Thyroid gland (tissue), 4 donors: ENCODE data around the gene CLCA1. TPM values are rescaled to one million over a fixed set of nuclear protein-coding genes. Genes with fewer than 3 reads are reported as not detected.
A peak's percentile ranks its signal among the peaks of the same experiment; 100 is the strongest.

Experiments
- DNase-seq, 2 donors: peaks; one replicate each; pipeline ENCODE4 v3.0.0-alpha.2; 2019
- H3K27ac ChIP-seq, 3 donors: fragments of 200-600 bp; sonication (generic); 1 replicate in 2 of 3; 2 replicates in 1 of 3; pipeline ENCODE4 v1.5.1; 2016 to 2019; ENCODE audit warnings: mild to moderate bottlenecking in 1 of 3, moderate library complexity in 1 of 3
- H3K27me3 ChIP-seq: fragments of 200-600 bp; sonication (generic); one replicate; pipeline ENCODE4 v1.5.1; 2019
- H3K36me3 ChIP-seq, 2 donors: fragments of 200-600 bp; sonication (generic); one replicate each; pipeline ENCODE4 v1.5.1; 2016 to 2019
- H3K4me1 ChIP-seq, 2 donors: fragments of 200-600 bp; sonication (generic); one replicate each; pipeline ENCODE4 v1.5.1; 2017 to 2019
- H3K4me3 ChIP-seq, 3 donors: fragments of 200-600 bp; sonication (generic); replicated peaks in 1 of 3; 1 replicate in 2 of 3; 2 replicates in 1 of 3; pipeline ENCODE4 v1.5.1; 2016; ENCODE audit warnings: mild to moderate bottlenecking in 1 of 3
- H3K9me3 ChIP-seq: fragments of 200-600 bp; sonication (generic); one replicate; pipeline ENCODE4 v1.5.1; 2017
- CTCF ChIP-seq, 6 experiments: fragments of 200-600 bp in 3 of 6; fragments of 450-650 bp in 3 of 6; sonication (generic) in 3 of 6; IDR thresholded peaks; one replicate each; pipeline ENCODE4 v1.5.1; 2016 to 2019; ENCODE audit warnings: antibody characterized with exemption in 6 of 6, mild to moderate bottlenecking in 2 of 6, inconsistent platforms in 1 of 6, moderate library complexity in 1 of 6
- POLR2A ChIP-seq, 2 donors: fragments of 450-650 bp; IDR thresholded peaks; one replicate each; pipeline ENCODE4 v1.6.1; 2017; ENCODE audit warnings: antibody characterized with exemption in 2 of 2, mild to moderate bottlenecking in 2 of 2, moderate library complexity in 1 of 2
- WGBS, 2 donors: methylation state at CpG; one replicate each; pipeline ENCODE4 v1.1.5; 2017; 5-methylcytosine and 5-hydroxymethylcytosine counted together
- intact Hi-C: fragments of 100-400 bp; cut with DNase I; formaldehyde crosslinking; loops from one replicate; pipeline ENCODE4 v1.15.1; 2023
- total RNA-seq, 4 donors: library from RNA; depleted of rRNA; stranded (reverse); fragments of >200 nt; gene quantifications; one replicate each; pipeline ENCODE4 v1.2.3, GENCODE V29; 2016

CLCA1 gene
- total RNA-seq, 4 donors from 2014 or later: not detected

- Histone ChIP-seq H3K27me3 (no peaks in the 10 kb centered on the region), H3K4me3 (no peak overlapping the region), H3K36me3 (no peaks in the 10 kb centered on the region), H3K27ac (no peak overlapping the region), H3K9me3 (no peaks in the 10 kb centered on the region), H3K4me1 (peaks cover 0 to 13% of the 10 kb centered on the region in 2 donors)
- intact Hi-C loops: no loop called here
- DNase-seq: no peak
- WGBS, 2 donors: 83 to 86% methylated on average over 7 of the region's 7 CpGs
- no peak for TF ChIP-seq POLR2A (IDR thresholded peaks at IDR 0.05)
- TF ChIP-seq CTCF (IDR thresholded peaks at IDR 0.05): no peak
These were observed 39.5 kb upstream of the CLCA1 start for GRCh38 chr1:86429122-86429725.

GRCh38 chr1:86429835-86430234, 38.9 kb upstream of the CLCA1 start:
- intact Hi-C loops: no loop called here
- 1 to 3% methylated on average over 3 of the region's 3 CpGs for WGBS, 2 donors
- no peaks in the 10 kb centered on the region for H3K36me3 ChIP-seq
- no peak for TF ChIP-seq POLR2A (IDR thresholded peaks at IDR 0.05)
- no peak for TF ChIP-seq CTCF (IDR thresholded peaks at IDR 0.05)
- H3K9me3 ChIP-seq: no peaks in the 10 kb centered on the region
- no peak overlapping the region for H3K4me3 ChIP-seq
- H3K4me1 ChIP-seq: peaks cover 0 to 13% of the 10 kb centered on the region in 2 donors
- no peaks in the 10 kb centered on the region for H3K27me3 ChIP-seq
- peak overlapping the region in 2 of 3 donors; percentile 44 to 56 for H3K27ac ChIP-seq
- DNase-seq: peak; percentile 30 to 34

- TF ChIP-seq POLR2A (IDR thresholded peaks at IDR 0.05): no peak
- TF ChIP-seq CTCF (IDR thresholded peaks at IDR 0.05): no peak
- no peaks in the 10 kb centered on the region for H3K36me3 ChIP-seq
- intact Hi-C loops: no loop called here
- no peaks in the 10 kb centered on the region for H3K27me3 ChIP-seq
- H3K4me3 ChIP-seq: no peak overlapping the region
- peaks cover 0 to 13% of the 10 kb centered on the region in 2 donors for H3K4me1 ChIP-seq
- H3K9me3 ChIP-seq: no peaks in the 10 kb centered on the region
- no peak for DNase-seq
- peak overlapping the region in 2 of 3 donors; percentile 44 to 56 for H3K27ac ChIP-seq
These were observed 38.4 kb upstream of the CLCA1 start for GRCh38 chr1:86430376-86430775.

- intact Hi-C loops: no loop called here
- peaks cover 0 to 13% of the 10 kb centered on the region in 2 donors for H3K4me1 ChIP-seq
- H3K27me3 ChIP-seq: no peaks in the 10 kb centered on the region
- H3K9me3 ChIP-seq: no peaks in the 10 kb centered on the region
- no peak for DNase-seq
- H3K27ac ChIP-seq: no peak overlapping the region
- H3K36me3 ChIP-seq: no peaks in the 10 kb centered on the region
- H3K4me3 ChIP-seq: no peak overlapping the region
- TF ChIP-seq POLR2A (IDR thresholded peaks at IDR 0.05): no peak
- TF ChIP-seq CTCF (IDR thresholded peaks at IDR 0.05): no peak
These were observed 34.7 kb upstream of the CLCA1 start for GRCh38 chr1:86434059-86434458.

GRCh38 chr1:86435327-86435726, 33.4 kb upstream of the CLCA1 start:
- no peak overlapping the region for H3K4me3 ChIP-seq
- intact Hi-C loops: no loop called here
- DNase-seq: no peak
- no peaks in the 10 kb centered on the region for H3K27me3 ChIP-seq
- peaks cover 0 to 3% of the 10 kb centered on the region in 2 donors for H3K4me1 ChIP-seq
- no peaks in the 10 kb centered on the region for H3K9me3 ChIP-seq
- no peaks in the 10 kb centered on the region for H3K36me3 ChIP-seq
- H3K27ac ChIP-seq: no peak overlapping the region
- WGBS, 2 donors: 44% methylated on average over 2 of the region's 2 CpGs
- TF ChIP-seq CTCF (IDR thresholded peaks at IDR 0.05) (no peak), POLR2A (IDR thresholded peaks at IDR 0.05) (no peak)
